NCI-H1694 treated with DMSO at 0.1 percent for 48 hours (cell line): ENCODE measurements around the gene SLC9A1.
"Not testable (repeated sequence)": the region's sequence is repeated elsewhere in the genome, so short reads cannot be mapped to it uniquely, and the experiment has no call there.

Source experiments
- DNase-seq: peaks from one replicate; lab custom pipeline; 2025; lab: John Stamatoyannopoulos, UW

SLC9A1 gene

DNA sequence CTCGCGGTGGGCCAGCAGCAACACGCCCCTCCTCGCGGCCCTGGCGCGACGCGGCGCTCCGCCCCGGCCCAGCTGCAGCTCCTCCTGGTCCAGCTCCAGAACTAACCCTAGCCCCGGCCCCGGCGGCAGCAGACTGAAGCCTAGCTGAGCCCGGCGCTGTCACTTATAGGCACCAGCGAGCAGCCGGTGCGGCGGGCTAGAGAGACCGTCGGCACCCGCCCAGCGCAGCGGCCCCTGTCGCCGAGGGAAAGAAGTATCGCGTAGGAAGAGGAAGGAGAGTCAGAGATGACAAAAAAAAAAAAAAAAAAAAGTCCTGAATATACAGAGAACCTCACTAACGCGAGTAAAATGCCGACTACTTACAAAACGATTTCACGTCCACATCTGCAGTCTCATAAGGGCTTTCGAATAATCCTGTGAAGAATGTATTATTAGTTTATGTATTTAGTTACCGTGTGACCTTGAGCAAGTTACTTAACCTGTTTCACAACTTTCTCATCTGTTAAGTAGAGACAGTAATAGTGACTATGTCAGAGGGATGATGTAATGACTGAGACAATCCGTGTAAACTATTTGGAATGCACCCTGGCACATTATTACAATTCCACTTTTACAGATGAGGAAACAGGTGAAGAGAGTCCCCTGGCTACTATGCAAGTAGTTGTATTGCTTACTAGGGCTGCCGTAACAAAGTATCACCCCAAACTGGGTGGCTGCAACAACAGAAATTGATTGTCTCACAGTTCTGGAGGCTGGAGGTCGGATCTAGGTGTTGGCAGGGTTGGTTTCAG, at the start of gene SLC9A1:
TSS of gene SLC9A1 (minus strand) at position 135 of the 791 bp plus-strand sequence. CDS start 791 bp downstream, outside the sequence.
- DNase-seq = peak; percentile 72

DNA sequence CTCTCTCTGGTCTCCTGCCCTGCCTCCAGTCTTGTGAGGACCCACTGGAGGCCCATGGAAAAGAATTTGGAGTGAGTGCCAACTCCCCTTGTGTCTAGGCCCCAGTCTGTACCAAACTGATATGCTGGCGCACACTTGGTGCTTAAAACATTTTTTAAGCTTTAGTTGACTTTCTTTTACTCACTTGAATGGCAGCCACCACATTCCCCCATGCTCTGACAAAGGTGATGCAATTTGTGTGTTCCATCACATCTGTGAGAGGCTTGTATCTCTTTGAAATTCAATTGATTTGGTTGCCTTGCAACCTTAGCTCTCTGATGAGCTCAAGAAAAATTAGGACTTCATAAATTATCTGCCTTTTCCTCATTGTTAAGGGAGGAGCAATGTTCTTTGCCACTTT, 49.0 kb upstream of the SLC9A1 start:
- DNase-seq = no peak

DNA sequence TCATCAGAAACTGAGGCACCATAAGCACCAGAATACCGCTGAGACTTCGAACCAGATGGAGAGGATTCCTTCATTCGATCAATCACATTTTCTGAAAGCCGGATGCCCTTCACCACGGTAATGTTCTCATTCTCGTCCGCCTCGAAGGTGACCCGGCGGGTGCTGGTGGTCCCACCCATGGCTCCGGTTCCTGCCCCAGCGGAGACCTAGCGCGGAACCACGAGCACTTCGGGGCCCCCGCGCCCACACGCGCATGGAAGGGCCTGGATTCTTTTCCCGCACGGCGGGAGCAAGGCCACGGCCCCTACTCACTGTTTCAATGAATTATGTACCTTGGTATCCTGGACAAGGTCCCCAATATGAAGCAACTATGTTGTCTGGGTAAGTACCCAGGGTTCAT, 46.4 kb upstream of the SLC9A1 start:
- no peak for DNase-seq

- no peak for DNase-seq
Observed at GRCh38 chr1:27193194-27193593, 38.3 kb upstream of the SLC9A1 start.

DNA sequence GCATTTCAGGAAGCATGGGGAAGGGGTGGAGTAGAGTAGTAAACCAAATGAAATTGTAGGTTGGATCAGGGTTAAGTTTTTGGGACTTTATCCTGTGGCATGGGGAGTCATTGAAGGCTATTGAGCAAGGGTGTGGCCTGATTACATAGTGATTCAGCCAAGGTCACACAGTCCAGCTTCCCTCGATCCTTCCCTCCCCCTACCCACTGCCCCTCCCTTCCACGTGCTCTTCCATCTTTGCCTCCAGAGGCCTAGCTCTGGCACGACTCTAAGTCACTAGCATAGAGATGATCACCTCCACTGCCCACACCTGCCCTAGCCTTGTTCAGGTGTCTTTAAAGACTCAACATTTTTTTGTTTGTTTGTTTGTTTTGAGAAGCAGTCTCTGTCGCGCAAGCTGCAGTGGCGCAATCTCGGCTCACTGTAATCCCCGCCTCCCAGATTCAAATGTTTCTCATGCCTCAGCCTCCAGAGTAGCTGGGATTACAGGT, 37.2 kb upstream of the SLC9A1 start:
- DNase-seq = no peak

GRCh38 chr1:27184665-27185064, 29.7 kb upstream of the SLC9A1 start:
- not testable (repeated sequence) for DNase-seq

DNA sequence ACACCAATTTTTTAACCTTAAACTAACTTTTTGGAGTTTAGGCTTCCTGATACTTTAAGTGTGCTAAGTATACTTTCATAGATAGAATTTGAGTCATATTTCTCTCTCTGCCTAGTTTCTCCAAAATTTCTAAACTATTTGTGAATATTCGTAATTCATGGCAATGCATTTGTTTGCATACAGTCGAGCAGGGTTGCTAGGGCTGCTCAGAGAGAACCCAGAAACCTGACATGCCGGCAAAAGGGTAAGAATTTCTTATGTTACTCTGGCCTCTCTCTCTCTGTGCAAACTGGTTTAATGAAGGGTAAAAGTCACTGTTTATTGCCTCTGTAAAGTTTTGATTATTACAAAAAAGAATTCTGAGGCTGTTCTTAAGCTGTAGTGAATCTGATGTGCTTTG, 25.1 kb upstream of the SLC9A1 start:
- no peak for DNase-seq

DNA sequence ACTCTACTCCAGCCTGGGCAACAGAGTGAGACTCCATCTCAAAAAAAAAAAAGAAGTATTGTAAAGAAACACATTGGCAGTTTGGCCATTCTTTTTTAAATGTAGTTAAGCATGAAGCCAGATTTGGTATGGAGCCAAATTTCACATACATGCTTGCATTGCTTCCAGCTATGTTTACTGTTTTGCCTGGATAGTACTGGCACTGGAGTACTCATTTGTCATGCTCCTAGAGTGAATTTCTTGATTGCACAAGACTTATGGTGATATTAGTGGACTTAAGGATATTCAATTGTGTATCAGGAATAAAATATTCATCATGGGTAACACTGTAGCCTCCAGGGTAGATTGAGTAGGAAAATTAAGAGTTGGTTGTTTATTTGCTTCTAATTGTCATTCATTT, 24.5 kb upstream of the SLC9A1 start:
- no peak for DNase-seq

DNA sequence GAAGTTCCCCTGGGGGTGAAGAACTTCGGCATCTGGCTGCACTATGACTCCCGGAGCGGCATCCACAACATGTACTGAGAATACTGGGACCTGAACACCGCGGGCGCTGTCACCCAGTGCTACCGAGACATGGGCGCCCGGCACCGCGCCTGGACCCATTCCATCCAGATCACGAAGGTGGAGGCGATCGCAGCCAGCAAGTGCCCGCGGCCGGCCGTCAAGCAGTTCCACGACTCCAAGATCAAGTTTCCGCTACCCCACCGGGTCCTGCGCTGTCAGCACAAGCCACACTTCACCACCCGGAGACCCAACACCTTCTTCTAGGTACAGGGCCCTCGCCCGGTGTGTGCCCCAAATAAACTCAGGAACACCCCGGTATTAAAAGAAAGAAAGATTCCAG, 22.0 kb upstream of the SLC9A1 start:
- DNase-seq = no peak

- DNase-seq = no peak
Observed at GRCh38 chr1:27176323-27176722, 21.4 kb upstream of the SLC9A1 start.

GRCh38 chr1:27172992-27173391, 18.1 kb upstream of the SLC9A1 start:
- not testable (repeated sequence) for DNase-seq

DNA sequence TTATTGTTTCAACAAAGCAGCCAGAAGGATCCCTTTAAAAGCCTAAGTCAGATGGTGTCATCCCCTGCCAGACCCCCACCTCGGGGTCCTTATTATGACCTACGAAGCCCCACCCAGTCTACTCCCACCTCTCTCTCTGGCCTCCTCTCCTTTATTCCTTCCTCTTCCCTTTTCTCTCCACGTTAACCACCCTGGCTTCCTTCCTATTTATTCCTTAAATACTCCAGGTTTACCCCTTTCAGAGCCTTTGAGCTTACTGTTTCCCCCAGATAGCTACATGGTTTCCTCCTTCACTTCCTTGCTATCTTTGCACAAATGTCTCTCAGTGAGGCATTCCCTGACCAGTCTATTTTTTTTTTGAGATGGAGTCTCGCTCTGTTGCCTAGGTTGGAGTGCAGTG, 12.0 kb upstream of the SLC9A1 start:
- no peak for DNase-seq

DNA sequence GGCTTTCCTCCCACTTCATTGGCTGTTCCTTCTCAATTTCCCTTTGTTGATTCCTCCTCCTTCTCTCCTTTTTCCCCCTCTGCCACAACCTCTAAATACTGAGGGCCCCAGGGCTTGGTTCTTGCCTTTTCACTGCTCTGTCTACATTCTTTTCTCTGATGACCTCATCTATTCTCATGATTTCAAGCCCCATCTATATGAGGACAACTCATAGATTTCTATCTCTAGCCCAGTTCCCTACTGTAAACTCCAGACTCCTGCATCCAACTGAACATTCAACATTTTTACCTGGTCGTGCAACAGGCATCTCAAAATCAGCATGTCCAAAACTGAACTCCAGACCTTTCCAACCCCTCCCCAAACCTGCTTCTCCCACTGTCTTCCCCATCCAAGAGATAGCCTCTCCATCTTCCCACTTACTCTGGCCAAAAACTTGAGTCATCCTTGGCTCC, 11.5 kb upstream of the SLC9A1 start:
- DNase-seq = no peak

- no peak for DNase-seq
Observed at GRCh38 chr1:27163093-27163492, 8.2 kb upstream of the SLC9A1 start.

GRCh38 chr1:27162090-27162489, 7.2 kb upstream of the SLC9A1 start:
- no peak for DNase-seq

DNA sequence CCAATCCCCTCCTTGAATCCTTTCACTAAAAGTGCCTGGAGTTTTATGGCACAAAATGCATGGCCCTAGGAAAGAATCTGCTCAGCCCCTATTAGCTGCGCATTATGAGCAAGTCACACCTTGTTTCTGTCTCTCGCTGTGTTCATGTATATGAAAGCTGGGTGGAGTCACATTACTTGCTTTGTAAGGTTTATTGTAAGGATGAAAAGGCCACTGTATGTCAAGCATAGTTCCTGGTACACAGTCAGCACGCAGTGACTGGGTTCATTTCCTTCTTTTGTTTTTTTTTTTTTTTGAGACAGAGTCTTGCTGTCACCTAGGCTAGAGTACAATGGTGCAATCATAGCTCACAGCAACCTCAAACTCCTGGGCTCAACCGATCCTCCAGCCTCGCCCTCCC, 6.7 kb upstream of the SLC9A1 start:
- no peak for DNase-seq

DNA sequence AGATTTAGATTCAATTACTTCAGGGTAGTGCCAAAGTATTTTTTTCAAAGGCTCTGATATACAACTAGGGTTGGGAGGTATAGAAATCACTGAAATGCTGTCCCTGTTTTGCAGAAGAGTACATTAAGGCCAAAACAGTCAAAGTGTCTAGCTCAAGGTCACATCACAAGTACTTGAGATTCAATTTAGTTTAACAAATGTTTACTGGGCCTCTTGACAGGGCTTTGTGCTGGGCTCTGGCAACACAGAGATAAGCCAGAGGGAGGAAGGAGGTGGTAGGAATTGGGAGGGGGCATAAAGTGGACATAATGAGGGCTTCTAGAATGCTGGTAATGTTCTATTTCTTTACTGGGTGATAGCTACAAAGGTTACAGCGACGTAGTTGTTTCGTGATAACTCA, 2.3 kb upstream of the SLC9A1 start:
- DNase-seq = no peak

DNA sequence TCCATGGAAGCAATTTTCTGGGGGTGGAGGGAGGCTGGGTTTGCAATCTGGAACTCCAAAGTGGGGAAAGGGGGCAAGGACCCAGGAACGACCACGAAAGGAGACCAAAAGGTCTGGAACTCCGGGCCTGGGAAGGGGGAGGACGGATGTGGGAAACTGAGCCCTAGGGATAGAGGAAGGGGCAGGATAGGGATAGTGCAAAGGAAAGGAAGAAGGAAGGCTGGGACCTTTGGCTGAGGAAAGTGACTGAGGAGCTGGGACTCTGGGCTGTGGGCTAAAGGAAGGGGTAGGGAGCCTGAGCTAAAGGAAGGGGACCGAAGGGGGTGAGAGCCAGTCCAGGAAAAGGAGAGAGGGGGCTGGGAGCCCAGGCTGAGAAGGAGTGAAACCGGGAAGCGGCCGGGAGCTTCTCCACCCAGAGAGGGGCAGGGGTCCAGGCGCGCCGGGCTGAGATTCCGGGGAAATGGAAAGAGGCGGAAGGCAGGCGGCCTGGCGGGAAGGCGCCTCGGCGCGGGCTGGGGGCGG, 395 bp downstream of the SLC9A1 start:
- no peak for DNase-seq

GRCh38 chr1:27153927-27154358, 982 bp downstream of the SLC9A1 start:
- DNase-seq = no peak

DNA sequence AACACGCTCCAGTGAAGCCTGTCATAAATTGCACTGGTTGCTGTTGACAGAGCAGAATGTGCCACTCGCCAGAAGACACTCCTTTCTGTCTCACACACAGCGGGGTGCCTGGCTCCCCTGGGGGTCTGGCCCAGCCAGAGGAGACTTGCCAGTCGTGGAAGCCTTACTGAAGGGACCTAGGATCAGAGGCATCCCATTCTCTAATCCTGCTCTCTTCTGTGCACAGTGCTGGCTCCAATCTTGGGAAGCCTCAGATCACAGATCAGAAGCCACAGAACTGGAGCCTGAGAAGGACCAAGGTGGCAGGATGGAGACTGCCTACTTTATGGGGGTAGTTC, 1.4 kb downstream of the SLC9A1 start:
- DNase-seq = no peak

GRCh38 chr1:27152829-27153548, 1.9 kb downstream of the SLC9A1 start:
- DNase-seq = no peak

- no peak for DNase-seq
Observed at GRCh38 chr1:27152004-27152828, 2.7 kb downstream of the SLC9A1 start.
